22Rv1 (cell line): ENCODE measurements around the gene SLC17A4.

ENCODE experiments used
- CTCF ChIP-seq: fragments of 450-650 bp; IDR thresholded peaks from 2 replicates; pipeline ENCODE4 v1.5.1; 2017; ENCODE audit warnings: mild to moderate bottlenecking
- ZFX ChIP-seq: fragments of 450-650 bp; IDR thresholded peaks from 2 replicates; pipeline ENCODE4 v1.6.1; 2017; ENCODE audit warnings: antibody characterized with exemption, borderline replicate concordance

DNA sequence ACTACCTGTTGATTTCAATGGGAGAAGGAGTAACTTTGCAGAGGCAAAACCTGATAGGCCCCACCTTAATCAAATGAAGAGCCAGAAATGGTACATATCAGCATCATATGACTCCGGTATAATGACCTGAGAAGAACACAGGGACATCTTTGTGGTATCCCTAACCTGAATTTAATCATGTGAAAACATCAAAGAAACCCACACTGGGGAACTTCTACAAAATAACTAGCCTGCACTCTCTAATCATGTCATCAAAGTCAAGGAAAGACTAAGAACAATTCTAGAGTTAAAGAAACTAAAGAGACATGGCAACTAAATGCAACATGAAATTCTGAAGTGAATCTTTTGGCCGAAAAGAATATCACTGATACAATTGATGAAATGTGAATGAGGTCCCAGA lies 34.9 kb downstream of the SLC17A4 start:
- no peak for TF ChIP-seq CTCF
- TF ChIP-seq ZFX: no peak
